HFFc6 (cell line): ENCODE data around the gene TRIAP1. TPM values are rescaled to one million over a fixed set of nuclear protein-coding genes. Genes with fewer than 3 reads are reported as not detected.

Source experiments
- DNase-seq: peaks from one replicate; pipeline ENCODE4 v3.0.0-alpha.2; 2018
- H3K27ac Mint-ChIP-seq: 2 replicates; pipeline ENCODE4 v1.8.0; 2020; ENCODE audit warnings: mild to moderate bottlenecking, mixed read lengths
- H3K27me3 Mint-ChIP-seq: 2 replicates; pipeline ENCODE4 v1.8.0; 2021; ENCODE audit warnings: mild to moderate bottlenecking, moderate library complexity, mixed read lengths; ENCODE audit not compliant: insufficient read depth
- H3K36me3 Mint-ChIP-seq: 2 replicates; pipeline ENCODE4 v1.8.0; 2021; ENCODE audit warnings: low read depth, mixed read lengths
- H3K4me1 Mint-ChIP-seq: 2 replicates; pipeline ENCODE4 v1.8.0; 2020; ENCODE audit warnings: low read depth, mixed read lengths
- H3K4me3 Mint-ChIP-seq: 2 replicates; pipeline ENCODE4 v1.8.0; 2020; ENCODE audit warnings: mild to moderate bottlenecking, moderate library complexity, mixed read lengths
- H3K9me3 Mint-ChIP-seq: 2 replicates; pipeline ENCODE4 v1.8.0; 2020; ENCODE audit warnings: mild to moderate bottlenecking, mixed read lengths
- CTCF ChIP-seq: fragments of 200-600 bp; sonication (generic); IDR thresholded peaks from 2 replicates; pipeline ENCODE4 v1.5.0; 2021; ENCODE audit warnings: antibody characterized with exemption, mild to moderate bottlenecking
- total RNA-seq, 6 experiments: library from RNA; stranded (reverse); fragmentation: NEBNext Ultra II Directional; extraction: Animal tissue kit (Norgen Biotek cat#: 25700); gene quantifications; 2 replicates in 1 of 6; 3 replicates in 5 of 6; pipeline ENCODE4 v1.2.3, GENCODE V29; 2021

The TRIAP1 gene
- total RNA-seq, 6 experiments from 2014 or later = 37.9 to 49.0 (median 41.6) TPM

- Mint-ChIP-seq H3K4me1 (no peaks in the 10 kb centered on the region), H3K9me3 (no peaks in the 10 kb centered on the region), H3K27ac (no peak overlapping the region), H3K27me3 (peaks cover 15% of the 10 kb centered on the region), H3K4me3 (no peak overlapping the region), H3K36me3 (no peaks in the 10 kb centered on the region)
- no peak for DNase-seq
- no peak for TF ChIP-seq CTCF
Observed at GRCh38 chr12:120413901-120414695, 32.1 kb downstream of the TRIAP1 start.

DNA sequence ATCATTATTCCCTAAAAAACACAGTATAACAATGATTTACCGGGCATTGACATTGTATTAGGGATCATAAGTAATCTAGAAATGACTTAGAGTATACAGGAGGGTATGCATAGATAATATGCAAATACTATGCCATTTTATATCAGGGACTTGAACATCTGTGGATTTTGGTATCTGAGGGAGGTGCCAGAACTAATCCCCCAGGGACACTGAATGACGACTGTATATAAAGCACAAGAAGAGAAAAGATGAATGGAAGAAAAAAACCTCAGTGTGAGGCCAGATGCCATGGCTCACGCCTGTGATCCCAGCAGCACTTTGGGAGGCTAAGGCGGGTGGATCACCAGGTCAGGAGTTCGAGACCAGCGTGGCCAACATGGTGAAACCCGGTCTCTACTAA is 33.8 kb downstream of the TRIAP1 start:
- no peak for DNase-seq
- no peaks in the 10 kb centered on the region for H3K9me3 Mint-ChIP-seq
- peaks cover 6% of the 10 kb centered on the region for H3K27me3 Mint-ChIP-seq
- TF ChIP-seq CTCF = no peak
- H3K4me1 Mint-ChIP-seq = no peaks in the 10 kb centered on the region
- H3K36me3 Mint-ChIP-seq = no peaks in the 10 kb centered on the region
- no peak overlapping the region for H3K27ac Mint-ChIP-seq
- H3K4me3 Mint-ChIP-seq = no peak overlapping the region

GRCh38 chr12:120408771-120409170 is 37.4 kb downstream of the TRIAP1 start:
- no peak overlapping the region for H3K4me3 Mint-ChIP-seq
- no peak for DNase-seq
- no peaks in the 10 kb centered on the region for H3K4me1 Mint-ChIP-seq
- H3K27me3 Mint-ChIP-seq = peaks cover 15% of the 10 kb centered on the region
- no peak for TF ChIP-seq CTCF
- H3K36me3 Mint-ChIP-seq = no peaks in the 10 kb centered on the region
- H3K27ac Mint-ChIP-seq = no peak overlapping the region
- H3K9me3 Mint-ChIP-seq = no peaks in the 10 kb centered on the region

DNA sequence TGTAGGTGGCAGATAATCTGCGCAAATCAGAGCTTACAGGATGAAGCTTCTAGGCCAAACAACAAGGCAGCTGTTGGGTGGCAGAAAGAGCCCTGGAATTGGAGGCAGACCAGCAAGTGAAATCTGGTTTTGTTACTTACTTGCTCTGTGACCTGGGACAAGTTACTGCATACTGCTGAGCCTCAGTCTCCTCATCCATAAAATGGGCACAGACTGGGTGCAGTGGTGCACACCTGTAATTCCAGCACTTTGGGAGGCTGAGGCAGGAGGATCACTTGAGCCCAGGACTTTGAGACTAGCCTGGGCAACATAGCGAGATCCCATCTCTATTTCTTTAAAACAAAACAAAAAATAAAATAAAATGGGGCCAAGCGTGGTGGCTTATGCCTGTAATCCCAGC is 39.6 kb downstream of the TRIAP1 start:
- H3K36me3 Mint-ChIP-seq = no peaks in the 10 kb centered on the region
- no peak for DNase-seq

GRCh38 chr12:120406069-120406468 is 40.1 kb downstream of the TRIAP1 start:
- no peak for TF ChIP-seq CTCF
- Mint-ChIP-seq H3K4me3 (no peak overlapping the region), H3K9me3 (no peaks in the 10 kb centered on the region), H3K27me3 (peaks cover 24% of the 10 kb centered on the region), H3K27ac (no peak overlapping the region), H3K4me1 (no peaks in the 10 kb centered on the region; the same call in 1 of the 2 replicates), H3K36me3 (no peaks in the 10 kb centered on the region)
- DNase-seq = no peak

More for the DNA sequence above, 39.6 kb downstream of the TRIAP1 start:
- no peak overlapping the region for H3K27ac Mint-ChIP-seq
- peaks cover 24% of the 10 kb centered on the region for H3K27me3 Mint-ChIP-seq
- no peaks in the 10 kb centered on the region; the same call in 1 of the 2 replicates for H3K4me1 Mint-ChIP-seq
- no peak for TF ChIP-seq CTCF
- no peaks in the 10 kb centered on the region for H3K9me3 Mint-ChIP-seq
- no peak overlapping the region for H3K4me3 Mint-ChIP-seq
